ENCODE data around the gene AFF3.

AFF3 gene

GRCh38 chr2:99898336-99899048 is 243.9 kb downstream of the AFF3 start:
- no peak for TF ChIP-seq CSDC2 (CRISPR knock-in tag; IDR thresholded peaks at IDR 0.05)
- no peak for TF ChIP-seq ARNTL (CRISPR knock-in tag; IDR thresholded peaks at IDR 0.05; ENCODE audit: borderline replicate concordance, low read depth)
- TF ChIP-seq ESRRG (CRISPR knock-in tag; IDR thresholded peaks at IDR 0.05) = no peak
- TF ChIP-seq RARB (CRISPR knock-in tag; IDR thresholded peaks at IDR 0.05) = no peak
- TF ChIP-seq GLIS3 (CRISPR knock-in tag; IDR thresholded peaks at IDR 0.05) = no peak
- TF ChIP-seq TCF4 (CRISPR knock-in tag; IDR thresholded peaks at IDR 0.05; ENCODE audit: borderline replicate concordance) = no peak
- no peak for TF ChIP-seq POU6F1 (CRISPR knock-in tag; IDR thresholded peaks at IDR 0.05; ENCODE audit: borderline replicate concordance, low read depth)
- no peak for TF ChIP-seq SNAI2 (CRISPR knock-in tag; IDR thresholded peaks at IDR 0.05)
- no peak for TF ChIP-seq ZNF70 (CRISPR knock-in tag; IDR thresholded peaks at IDR 0.05)
- no peak for TF ChIP-seq ZNF565 (CRISPR knock-in tag; conservative IDR thresholded peaks at IDR 0.05; ENCODE audit: low read depth)
- TF ChIP-seq OSR1 (CRISPR knock-in tag; IDR thresholded peaks at IDR 0.05) = no peak
- no peak for TF ChIP-seq PPARA (CRISPR knock-in tag; IDR thresholded peaks at IDR 0.05; ENCODE audit: borderline replicate concordance)
- no peak for TF ChIP-seq CREB5 (CRISPR knock-in tag; IDR thresholded peaks at IDR 0.05; ENCODE audit: low read depth)
- TF ChIP-seq TOX (CRISPR knock-in tag; IDR thresholded peaks at IDR 0.05; ENCODE audit: borderline replicate concordance) = no peak
- no peak for TF ChIP-seq CSRNP3 (CRISPR knock-in tag; IDR thresholded peaks at IDR 0.05)
- no peak for TF ChIP-seq PATZ1 (CRISPR knock-in tag; IDR thresholded peaks at IDR 0.05; ENCODE audit: borderline replicate concordance)
- no peak for TF ChIP-seq TSHZ2 (CRISPR knock-in tag; IDR thresholded peaks at IDR 0.05)
- TF ChIP-seq ZFP30 (CRISPR knock-in tag; IDR thresholded peaks at IDR 0.05) = no peak
- TF ChIP-seq ISL1 (CRISPR knock-in tag; IDR thresholded peaks at IDR 0.05) = no peak

GRCh38 chr2:99891428-99891780 is 251.0 kb downstream of the AFF3 start:
- ATAC-seq = no peak
- TF ChIP-seq CSDC2 (CRISPR knock-in tag; IDR thresholded peaks at IDR 0.05) (no peak), RARB (CRISPR knock-in tag; IDR thresholded peaks at IDR 0.05) (no peak), ZFP3 (CRISPR knock-in tag; IDR thresholded peaks at IDR 0.05) (no peak), TCF4 (CRISPR knock-in tag; IDR thresholded peaks at IDR 0.05; ENCODE audit: borderline replicate concordance) (no peak), ARNTL (CRISPR knock-in tag; IDR thresholded peaks at IDR 0.05; ENCODE audit: borderline replicate concordance, low read depth) (no peak), ESRRG (CRISPR knock-in tag; IDR thresholded peaks at IDR 0.05) (no peak), PATZ1 (CRISPR knock-in tag; IDR thresholded peaks at IDR 0.05; ENCODE audit: borderline replicate concordance) (no peak), TSHZ2 (CRISPR knock-in tag; IDR thresholded peaks at IDR 0.05) (no peak), GLIS3 (CRISPR knock-in tag; IDR thresholded peaks at IDR 0.05) (no peak), PPARA (CRISPR knock-in tag; IDR thresholded peaks at IDR 0.05; ENCODE audit: borderline replicate concordance) (no peak), ZNF565 (CRISPR knock-in tag; conservative IDR thresholded peaks at IDR 0.05; ENCODE audit: low read depth) (no peak)

More at GRCh38 chr2:99898336-99899048, 243.9 kb downstream of the AFF3 start:
- ATAC-seq = no peak

All from SK-N-SH treated with all-trans-retinoic acid at 6 μM for 48 hours (cell line).